ENCODE measurements around the gene EMX2.

Gene EMX2

DNA sequence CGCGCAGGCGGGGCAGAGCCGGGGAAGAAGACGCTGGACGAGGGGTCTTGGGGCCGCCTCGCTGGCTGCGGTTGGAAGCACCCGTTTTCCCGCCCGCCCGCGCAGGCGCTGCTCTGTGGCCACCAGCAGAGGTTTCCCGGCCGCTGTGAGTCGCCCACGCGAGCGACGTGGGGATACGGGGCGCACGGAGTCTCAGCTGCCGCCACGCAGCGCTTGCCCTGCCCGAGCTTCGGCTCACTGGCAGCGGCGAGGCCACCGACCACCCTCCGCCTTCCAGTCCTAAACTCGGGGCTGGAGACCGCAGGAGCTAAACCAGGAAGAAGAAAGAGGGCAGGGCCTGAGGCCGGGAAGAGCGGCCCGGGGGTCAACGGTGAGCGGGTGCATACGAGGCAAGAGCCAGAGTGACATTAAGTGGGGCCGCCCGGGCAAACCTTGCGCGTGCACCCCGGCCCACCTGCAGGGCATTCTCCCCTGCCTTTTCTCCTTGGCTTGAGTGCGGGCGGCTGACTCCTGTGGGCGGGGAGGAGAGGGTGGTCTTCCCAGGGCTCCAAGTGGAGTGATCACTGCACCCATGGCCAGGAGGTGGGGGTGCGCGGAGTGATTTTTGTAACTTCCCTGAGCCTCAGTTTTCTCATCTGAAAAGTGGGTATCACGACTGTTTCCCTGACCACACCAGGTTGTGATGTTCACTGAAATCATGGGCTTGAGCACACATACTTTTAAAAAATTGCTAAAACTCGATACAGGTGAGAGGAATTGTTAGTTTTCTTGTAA is 7.1 kb upstream of the EMX2 start:
- no peak overlapping the region for H3K4me3 ChIP-seq
- H3K36me3 ChIP-seq (replicated peaks), result no peaks in the 10 kb centered on the region
- H3K9me3 ChIP-seq, result no peaks in the 10 kb centered on the region
- peaks cover 39% of the 10 kb centered on the region for H3K27me3 ChIP-seq (ENCODE audit: low read depth)
- in situ Hi-C loops (cut with MboI; ENCODE audit: low sequenced_read_pairs), result no loop called here
- no peak for DNase-seq (ENCODE audit: low spot score in 2 of 2)
- no peaks in the 10 kb centered on the region for H3K4me1 ChIP-seq

DNA sequence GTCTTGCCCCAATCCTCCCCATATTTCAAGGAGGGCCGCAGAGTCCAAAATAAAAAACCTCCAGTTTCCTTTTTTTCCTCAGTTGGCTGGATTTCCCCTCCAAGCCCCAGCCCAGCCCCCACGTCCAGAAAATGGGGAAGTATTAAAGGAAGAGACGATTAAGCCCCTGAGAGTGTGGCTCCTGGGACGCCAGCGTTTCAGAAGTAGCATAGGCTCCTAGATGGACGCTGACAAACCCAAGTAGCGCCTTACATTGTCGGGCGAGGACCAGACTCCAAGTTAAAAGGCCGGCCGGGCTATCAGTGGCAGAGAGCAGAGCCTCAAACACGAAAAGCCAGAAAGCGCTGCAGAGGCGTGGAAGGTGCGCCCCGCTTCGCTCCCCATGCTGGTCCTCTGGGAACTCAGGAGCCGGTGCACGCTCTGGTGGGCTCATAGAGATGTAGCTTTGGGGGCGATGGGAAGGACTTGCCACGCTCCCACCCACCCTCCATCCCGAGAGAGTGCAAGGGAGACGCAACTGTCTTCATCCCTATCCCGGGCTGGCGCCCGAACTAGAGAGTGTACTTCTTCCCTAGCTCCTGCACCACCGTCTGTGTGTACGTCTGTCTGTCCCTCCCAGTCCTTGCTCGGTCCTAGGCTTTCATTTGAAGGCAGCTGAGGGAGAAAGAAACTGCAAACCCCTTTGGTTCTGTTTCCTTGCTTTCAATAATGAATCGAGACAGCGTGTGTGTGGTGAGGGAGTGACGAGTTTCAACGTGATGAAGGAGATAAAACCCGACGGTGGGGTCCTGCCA is 6.3 kb upstream of the EMX2 start:
- H3K4me3 ChIP-seq, result no peak overlapping the region
- H3K4me1 ChIP-seq, result no peaks in the 10 kb centered on the region
- H3K36me3 ChIP-seq (replicated peaks), result no peaks in the 10 kb centered on the region
- in situ Hi-C loops (cut with MboI; ENCODE audit: low sequenced_read_pairs), result no loop called here
- no peaks in the 10 kb centered on the region for H3K9me3 ChIP-seq
- DNase-seq (ENCODE audit: low spot score in 2 of 2), result no peak
- H3K27me3 ChIP-seq (ENCODE audit: low read depth), result peaks cover 31% of the 10 kb centered on the region

DNA sequence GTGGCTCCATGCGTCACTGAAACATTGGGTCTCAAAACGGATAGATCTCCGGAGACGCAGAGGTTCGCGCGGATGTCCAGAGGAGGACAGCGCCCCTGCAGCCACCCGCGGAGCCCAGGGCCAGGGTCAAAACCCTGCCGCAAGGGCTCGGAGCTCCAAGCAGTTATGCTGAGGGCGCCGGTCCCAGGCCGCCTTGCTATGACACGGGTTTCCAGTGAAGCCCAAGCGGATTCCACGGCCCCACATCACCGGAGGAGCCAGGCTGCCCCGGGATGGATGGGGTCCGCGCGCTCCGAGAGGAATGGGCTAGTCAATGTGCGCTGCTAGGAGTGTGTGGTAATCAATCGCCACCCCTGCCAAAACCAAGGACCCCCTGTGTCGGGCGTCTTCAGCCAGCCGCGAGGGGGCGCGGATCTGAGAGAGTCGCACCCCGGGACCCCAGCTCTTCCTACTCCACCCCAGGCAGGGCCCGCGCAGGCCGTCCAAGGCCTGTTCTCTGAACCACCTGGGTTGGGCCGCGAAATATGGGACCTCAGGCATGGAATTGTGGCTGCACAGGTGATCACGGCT is 5.6 kb upstream of the EMX2 start:
- Histone ChIP-seq H3K27me3 (ENCODE audit: low read depth) (peaks cover 24% of the 10 kb centered on the region), H3K4me1 (no peaks in the 10 kb centered on the region)
- in situ Hi-C loops (cut with MboI; ENCODE audit: low sequenced_read_pairs), result no loop called here

DNA sequence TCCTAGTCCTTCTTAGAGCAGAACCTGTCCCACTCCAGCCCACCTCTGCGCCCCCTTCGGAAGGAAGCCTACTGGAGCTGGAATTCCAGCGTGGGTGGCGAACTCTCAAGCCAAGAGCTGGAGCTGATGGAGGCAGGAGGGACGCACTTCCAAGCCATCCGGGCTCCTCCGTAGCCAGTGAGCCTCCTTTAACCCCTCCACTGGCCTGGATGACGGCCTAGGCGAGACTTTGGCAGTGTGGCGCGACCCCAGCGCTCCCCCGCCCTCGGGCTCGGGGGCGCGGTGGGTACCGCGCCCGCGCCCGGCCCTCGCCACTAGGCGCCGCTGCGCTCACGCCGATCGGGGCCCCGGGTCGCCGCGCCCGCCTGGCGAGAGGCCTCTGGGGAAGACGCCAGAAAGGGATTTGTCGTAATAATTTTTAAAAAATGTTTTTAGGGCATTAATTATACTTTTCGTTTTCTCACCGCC is 5.1 kb upstream of the EMX2 start:
- peak in 1 of 2 experiments; percentile 62 for DNase-seq (ENCODE audit: low spot score in 2 of 2)
- Histone ChIP-seq H3K4me1 (no peaks in the 10 kb centered on the region), H3K36me3 (replicated peaks) (no peaks in the 10 kb centered on the region), H3K4me3 (no peak overlapping the region), H3K9me3 (no peaks in the 10 kb centered on the region), H3K27me3 (ENCODE audit: low read depth) (peaks cover 22% of the 10 kb centered on the region)
- in situ Hi-C loops (cut with MboI; ENCODE audit: low sequenced_read_pairs), result no loop called here

More for the DNA sequence above, 5.6 kb upstream of the EMX2 start:
- no peak overlapping the region for H3K4me3 ChIP-seq
- no peak for DNase-seq (ENCODE audit: low spot score in 2 of 2)
- no peaks in the 10 kb centered on the region for H3K36me3 ChIP-seq (replicated peaks)
- H3K9me3 ChIP-seq, result no peaks in the 10 kb centered on the region

DNA sequence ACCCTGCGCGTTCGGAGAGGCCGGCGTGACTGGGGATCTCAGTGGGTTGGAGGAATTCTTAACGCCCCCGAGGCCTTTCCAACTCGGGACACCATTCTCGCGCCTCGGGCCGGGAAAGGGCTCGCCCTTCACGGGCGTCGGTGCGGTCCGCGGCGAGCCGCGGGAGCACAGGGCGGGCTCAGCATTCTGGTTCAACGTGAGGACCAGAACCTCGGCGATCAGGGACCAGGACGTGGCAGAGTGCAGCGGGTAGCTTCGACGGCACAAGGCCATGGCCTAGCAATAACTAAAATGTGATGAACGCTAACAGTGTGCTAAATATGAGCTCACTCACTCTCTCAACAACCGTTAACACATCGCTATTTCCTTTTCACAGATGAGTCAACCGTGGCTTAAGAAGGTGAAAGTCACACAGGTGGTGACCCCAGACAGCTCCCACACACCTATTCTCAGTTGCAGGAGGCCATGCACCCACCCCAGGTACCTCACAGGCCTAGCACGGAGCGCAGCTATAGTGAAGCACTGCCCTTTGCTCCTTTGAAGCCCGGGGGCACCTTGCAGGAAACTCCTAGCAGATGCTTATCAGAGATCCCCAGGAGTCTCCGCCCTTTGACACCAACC is 4.5 kb upstream of the EMX2 start:
- Histone ChIP-seq H3K4me1 (no peaks in the 10 kb centered on the region), H3K9me3 (no peaks in the 10 kb centered on the region), H3K36me3 (replicated peaks) (no peaks in the 10 kb centered on the region), H3K27me3 (ENCODE audit: low read depth) (peaks cover 16% of the 10 kb centered on the region), H3K4me3 (no peak overlapping the region)
- in situ Hi-C loops (cut with MboI; ENCODE audit: low sequenced_read_pairs), result no loop called here
- DNase-seq (ENCODE audit: low spot score in 2 of 2), result no peak

DNA sequence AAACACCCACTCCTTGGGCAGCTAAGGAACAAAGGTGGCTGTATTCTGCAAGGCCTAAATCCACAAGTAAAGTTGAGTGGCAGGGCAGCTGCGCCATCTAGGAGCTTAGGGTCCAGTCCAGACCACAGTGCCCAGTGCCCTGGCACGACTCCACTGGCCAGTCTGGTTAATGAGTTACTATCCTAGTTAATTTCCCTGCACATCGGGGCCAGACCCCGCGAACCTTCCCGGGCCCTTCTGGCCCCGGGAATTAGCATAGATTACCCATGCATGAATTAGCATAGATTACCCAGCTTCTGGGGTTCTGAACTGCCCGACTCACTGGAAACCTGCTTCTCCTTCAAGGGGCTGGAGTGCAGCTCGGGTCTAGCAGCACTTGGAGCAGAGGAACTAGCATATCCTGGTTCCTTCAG is 3.2 kb upstream of the EMX2 start:
- no peak overlapping the region for H3K4me3 ChIP-seq
- peaks cover 3% of the 10 kb centered on the region; the same call in 1 of the 2 replicates for H3K27me3 ChIP-seq (ENCODE audit: low read depth)
- in situ Hi-C loops (cut with MboI; ENCODE audit: low sequenced_read_pairs), result no loop called here
- H3K4me1 ChIP-seq, result no peaks in the 10 kb centered on the region
- H3K36me3 ChIP-seq (replicated peaks), result no peaks in the 10 kb centered on the region
- no peak for DNase-seq (ENCODE audit: low spot score in 2 of 2)
- H3K9me3 ChIP-seq, result no peaks in the 10 kb centered on the region

DNA sequence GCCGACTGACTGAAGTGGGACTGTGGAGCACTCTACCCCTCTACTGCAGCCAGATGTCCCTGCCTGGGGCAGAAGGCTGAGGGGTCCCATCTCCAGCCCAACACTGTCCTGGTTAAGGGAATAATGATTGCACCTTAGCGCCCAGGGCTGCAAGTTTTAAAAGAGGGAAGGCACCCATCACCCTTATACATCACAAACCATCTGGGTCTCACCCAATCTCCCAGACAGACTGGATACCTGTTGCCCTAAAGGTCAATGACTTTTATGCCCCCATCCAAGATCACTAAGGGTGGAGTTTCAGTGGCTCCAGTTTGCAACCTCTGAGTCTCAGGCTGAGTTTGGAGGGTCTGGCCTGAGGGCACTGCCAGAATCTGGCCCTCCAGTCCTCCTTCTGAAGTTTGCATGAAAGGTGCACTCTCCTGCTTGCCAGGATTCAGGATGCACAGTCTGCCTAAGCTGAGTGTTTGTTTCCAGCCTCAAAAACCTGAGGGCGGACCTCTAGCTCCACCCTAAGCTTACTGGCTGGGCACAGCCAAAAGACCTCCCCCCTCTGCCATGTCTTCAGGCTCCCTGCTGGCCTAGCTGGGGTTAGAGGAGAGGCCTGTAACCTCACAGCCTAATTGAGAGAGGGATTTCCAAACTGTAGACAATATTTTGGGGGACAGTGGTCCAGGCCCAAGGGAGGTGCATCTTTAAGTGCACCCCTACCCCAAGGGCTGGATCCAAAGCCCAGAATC is 2.5 kb upstream of the EMX2 start:
- no peaks in the 10 kb centered on the region for H3K9me3 ChIP-seq
- H3K36me3 ChIP-seq (replicated peaks), result no peaks in the 10 kb centered on the region
- DNase-seq (ENCODE audit: low spot score in 2 of 2), result no peak
- no peak overlapping the region for H3K4me3 ChIP-seq
- in situ Hi-C loops (cut with MboI; ENCODE audit: low sequenced_read_pairs), result loop anchor here (5.0 kb wide), 1 partner anchor 697 kb away; no protein-coding TSS in a partner anchor
- H3K4me1 ChIP-seq, result no peaks in the 10 kb centered on the region
- H3K27me3 ChIP-seq (ENCODE audit: low read depth), result peaks cover 7% of the 10 kb centered on the region; the same call in 1 of the 2 replicates

DNA sequence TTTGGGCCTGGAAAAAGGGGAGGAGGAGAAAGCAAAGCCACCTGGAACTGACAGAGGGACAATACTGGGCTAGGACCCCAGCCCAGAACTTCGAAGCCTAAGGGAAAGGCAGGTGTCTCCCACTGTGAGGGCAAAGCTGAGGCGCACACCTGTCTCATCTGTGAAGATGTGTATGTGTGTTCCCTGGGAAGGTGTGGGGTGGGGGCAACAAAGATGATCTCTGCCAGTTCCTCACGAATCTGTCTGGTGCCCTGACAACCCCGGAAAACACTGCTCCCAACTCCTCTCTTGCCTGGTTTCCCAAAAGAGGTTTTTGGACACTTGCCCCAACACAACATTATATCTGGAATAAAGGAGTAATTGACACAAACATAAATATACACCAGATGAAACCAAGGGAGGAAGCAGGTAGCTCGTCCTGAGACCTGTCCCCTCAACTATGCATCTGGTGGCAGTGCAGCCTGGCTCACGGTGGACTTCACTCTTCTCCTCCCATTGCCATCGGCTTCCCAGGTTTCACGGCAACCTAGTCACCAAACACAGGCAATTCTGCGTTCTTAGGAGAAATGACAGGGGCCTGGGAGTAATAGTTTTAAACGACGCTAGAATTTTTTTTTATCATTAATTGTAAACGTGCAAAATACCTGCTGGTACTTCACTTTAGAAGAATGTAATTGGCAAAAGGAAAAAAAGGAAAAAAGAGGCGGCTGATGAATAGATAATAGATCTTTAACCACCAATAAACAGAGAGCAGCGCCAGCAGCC is 1.7 kb upstream of the EMX2 start:
- peaks cover 7% of the 10 kb centered on the region; the same call in 1 of the 2 replicates for H3K27me3 ChIP-seq (ENCODE audit: low read depth)
- H3K36me3 ChIP-seq (replicated peaks), result no peaks in the 10 kb centered on the region
- in situ Hi-C loops (cut with MboI; ENCODE audit: low sequenced_read_pairs), result loop anchor here (5.0 kb wide), 1 partner anchor 696 kb away; no protein-coding TSS in a partner anchor
- H3K4me1 ChIP-seq, result no peaks in the 10 kb centered on the region
- DNase-seq (ENCODE audit: low spot score in 2 of 2), result no peak
- H3K4me3 ChIP-seq, result no peak overlapping the region
- no peaks in the 10 kb centered on the region for H3K9me3 ChIP-seq

DNA sequence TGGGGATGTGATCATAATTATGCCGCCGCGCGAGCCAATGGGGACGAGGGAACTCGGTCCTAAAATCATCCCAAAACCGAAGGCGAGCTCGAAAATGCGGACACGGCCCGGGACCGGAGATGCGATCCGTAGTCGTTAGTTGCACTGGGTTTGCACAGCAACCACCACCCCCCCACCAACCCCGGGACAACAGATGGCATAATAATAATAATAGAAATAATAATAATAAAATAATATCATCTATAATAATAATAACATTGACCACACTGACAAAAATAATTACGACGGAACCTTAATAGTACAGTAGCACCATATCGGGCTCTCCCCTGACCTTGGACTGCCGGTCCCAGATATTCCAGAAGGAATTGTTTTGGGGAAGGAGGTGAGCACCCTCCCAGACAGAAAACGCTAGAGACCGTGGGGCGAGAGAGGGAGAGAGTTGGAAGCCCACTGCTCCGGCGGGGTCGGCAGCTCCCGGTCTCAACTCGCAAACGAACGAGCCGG is 1.1 kb upstream of the EMX2 start:
- Histone ChIP-seq H3K4me3 (no peak overlapping the region), H3K36me3 (replicated peaks) (no peaks in the 10 kb centered on the region), H3K9me3 (no peaks in the 10 kb centered on the region), H3K4me1 (no peaks in the 10 kb centered on the region), H3K27me3 (ENCODE audit: low read depth) (peaks cover 7% of the 10 kb centered on the region; the same call in 1 of the 2 replicates)
- DNase-seq (ENCODE audit: low spot score in 2 of 2), result no peak
- in situ Hi-C loops (cut with MboI; ENCODE audit: low sequenced_read_pairs), result loop anchor here (5.0 kb wide), 1 partner anchor 696 kb away; no protein-coding TSS in a partner anchor

DNA sequence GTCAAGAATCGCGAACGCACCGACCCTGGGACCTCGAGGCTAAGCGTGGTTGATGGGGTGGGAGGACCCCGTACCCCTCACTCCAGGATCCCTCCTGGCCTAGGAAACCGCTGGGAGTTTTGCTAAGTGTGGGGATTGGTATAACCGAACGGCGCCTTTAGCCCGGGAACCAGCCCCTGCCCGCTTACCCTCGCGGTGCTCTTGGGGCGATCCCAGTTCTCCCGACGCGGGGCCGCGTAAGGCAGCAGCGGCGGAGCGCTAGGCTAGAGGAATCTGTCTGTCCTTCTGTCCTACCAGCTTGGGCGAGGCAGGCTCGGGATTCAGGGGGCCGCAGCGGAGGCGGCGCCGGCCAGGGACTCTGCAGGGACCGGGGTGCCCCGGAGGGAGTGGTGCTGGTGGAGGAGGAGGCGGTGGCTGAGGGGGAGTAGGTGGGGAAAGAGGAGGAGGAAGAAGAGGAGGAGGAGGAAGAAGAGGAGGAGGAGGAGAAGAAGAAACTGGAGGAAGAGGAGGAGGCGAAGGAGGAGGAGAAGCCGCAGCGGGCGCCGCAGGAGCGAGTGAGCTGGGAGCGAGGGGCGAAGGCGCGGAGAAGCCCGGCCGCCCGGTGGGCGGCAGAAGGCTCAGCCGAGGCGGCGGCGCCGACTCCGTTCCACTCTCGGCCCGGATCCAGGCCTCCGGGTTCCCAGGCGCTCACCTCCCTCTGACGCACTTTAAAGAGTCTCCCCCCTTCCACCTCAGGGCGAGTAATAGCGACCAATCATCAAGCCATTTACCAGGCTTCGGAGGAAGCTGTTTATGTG is 439 bp upstream of the EMX2 start:
- Histone ChIP-seq H3K36me3 (replicated peaks) (no peaks in the 10 kb centered on the region), H3K27me3 (ENCODE audit: low read depth) (peaks cover 7% of the 10 kb centered on the region; the same call in 1 of the 2 replicates), H3K9me3 (no peaks in the 10 kb centered on the region), H3K4me1 (no peaks in the 10 kb centered on the region), H3K4me3 (no peak overlapping the region)
- in situ Hi-C loops (cut with MboI; ENCODE audit: low sequenced_read_pairs), result loop anchor here (5.0 kb wide), 1 partner anchor 695 kb away; no protein-coding TSS in a partner anchor
- DNase-seq (ENCODE audit: low spot score in 2 of 2), result no peak

DNA sequence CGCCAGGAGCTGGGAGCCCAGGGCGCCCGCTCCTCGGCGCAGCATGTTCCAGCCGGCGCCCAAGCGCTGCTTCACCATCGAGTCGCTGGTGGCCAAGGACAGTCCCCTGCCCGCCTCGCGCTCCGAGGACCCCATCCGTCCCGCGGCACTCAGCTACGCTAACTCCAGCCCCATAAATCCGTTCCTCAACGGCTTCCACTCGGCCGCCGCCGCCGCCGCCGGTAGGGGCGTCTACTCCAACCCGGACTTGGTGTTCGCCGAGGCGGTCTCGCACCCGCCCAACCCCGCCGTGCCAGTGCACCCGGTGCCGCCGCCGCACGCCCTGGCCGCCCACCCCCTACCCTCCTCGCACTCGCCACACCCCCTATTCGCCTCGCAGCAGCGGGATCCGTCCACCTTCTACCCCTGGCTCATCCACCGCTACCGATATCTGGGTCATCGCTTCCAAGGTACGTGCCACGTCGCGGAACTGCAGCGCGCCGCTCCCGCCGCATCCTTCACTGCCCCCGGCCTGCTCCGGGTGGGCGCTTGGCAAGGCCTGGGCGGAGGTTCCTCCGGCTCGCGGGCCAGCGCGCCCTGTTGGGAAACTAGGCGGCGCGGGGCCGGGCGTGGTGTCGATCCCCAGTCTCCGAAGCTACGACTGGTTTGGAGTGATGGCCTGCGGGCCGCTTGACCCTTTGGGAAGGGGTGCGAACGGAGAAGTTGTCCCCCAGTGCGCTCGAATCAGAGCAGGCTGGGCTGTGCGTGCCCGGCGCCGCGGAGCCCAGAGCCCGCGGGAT is 868 bp downstream of the EMX2 start:
- Histone ChIP-seq H3K36me3 (replicated peaks) (no peaks in the 10 kb centered on the region), H3K4me3 (no peak overlapping the region), H3K9me3 (no peaks in the 10 kb centered on the region), H3K4me1 (no peaks in the 10 kb centered on the region), H3K27me3 (ENCODE audit: low read depth) (peaks cover 7% of the 10 kb centered on the region; the same call in 1 of the 2 replicates)
- no peak for DNase-seq (ENCODE audit: low spot score in 2 of 2)
- in situ Hi-C loops (cut with MboI; ENCODE audit: low sequenced_read_pairs), result loop anchor here (5.0 kb wide), 1 partner anchor 694 kb away; no protein-coding TSS in a partner anchor
